GM18951 (cell line): ENCODE data around the gene MPV17.

Experiments used
- POLR2A ChIP-seq: IDR thresholded peaks from 4 replicates; pipeline ENCODE4 v1.6.1; 2011; ENCODE audit warnings: mild to moderate bottlenecking; ENCODE audit not compliant: insufficient read length, insufficient read depth; ENCODE audit errors: extremely low read depth
- in situ Hi-C: fragments of 300-500 bp; cut with MboI; formaldehyde crosslinking; loops from one replicate; pipeline ENCODE4 v1.12.0; 2022; ENCODE audit warnings: low sequenced_read_pairs, mixed read lengths, inconsistent platforms; ENCODE audit not compliant: unreplicated experiment

The MPV17 gene

GRCh38 chr2:27298391-27299080 lies 24.4 kb downstream of the MPV17 start:
- TF ChIP-seq POLR2A: no peak
- in situ Hi-C loops: no loop called here

GRCh38 chr2:27297195-27297594 lies 25.7 kb downstream of the MPV17 start:
- TF ChIP-seq POLR2A: no peak
- in situ Hi-C loops: no loop called here

GRCh38 chr2:27296481-27296880 lies 26.4 kb downstream of the MPV17 start:
- in situ Hi-C loops: no loop called here
- no peak for TF ChIP-seq POLR2A

- TF ChIP-seq POLR2A: no peak
- in situ Hi-C loops: no loop called here
Observed at GRCh38 chr2:27294928-27295327, 28.0 kb downstream of the MPV17 start.

- no peak for TF ChIP-seq POLR2A
- in situ Hi-C loops: no loop called here
Observed at GRCh38 chr2:27291865-27292264, 31.0 kb downstream of the MPV17 start.

- no peak for TF ChIP-seq POLR2A
- in situ Hi-C loops: no loop called here
Observed at GRCh38 chr2:27290549-27290948, 32.3 kb downstream of the MPV17 start.

GRCh38 chr2:27288610-27289009 lies 34.3 kb downstream of the MPV17 start:
- in situ Hi-C loops: loop anchor here (10.0 kb wide), 1 partner anchor 184 kb away; no protein-coding TSS in a partner anchor

GRCh38 chr2:27285481-27285880 lies 37.4 kb downstream of the MPV17 start:
- no peak for TF ChIP-seq POLR2A
- in situ Hi-C loops: loop anchor here (10.0 kb wide), 1 partner anchor 181 kb away; no protein-coding TSS in a partner anchor

More at GRCh38 chr2:27288610-27289009, 34.3 kb downstream of the MPV17 start:
- no peak for TF ChIP-seq POLR2A

GRCh38 chr2:27284996-27285395 lies 37.9 kb downstream of the MPV17 start:
- in situ Hi-C loops: loop anchor here (10.0 kb wide), 1 partner anchor 180 kb away; no protein-coding TSS in a partner anchor
- TF ChIP-seq POLR2A: no peak

- TF ChIP-seq POLR2A: no peak
Observed at GRCh38 chr2:27282892-27283291, 40.0 kb downstream of the MPV17 start.

GRCh38 chr2:27281855-27282559 lies 40.9 kb downstream of the MPV17 start, which contains the start of gene TRIM54:
TRIM54 (plus strand) TSS chr2:27282429; CDS start chr2:27282732, 303 bp downstream.
- no peak for TF ChIP-seq POLR2A
- in situ Hi-C loops: loop anchor here (10.0 kb wide), 1 partner anchor 177 kb away; no protein-coding TSS in a partner anchor

More at GRCh38 chr2:27282892-27283291, 40.0 kb downstream of the MPV17 start:
- in situ Hi-C loops: loop anchor here (10.0 kb wide), 1 partner anchor 178 kb away; no protein-coding TSS in a partner anchor

GRCh38 chr2:27281442-27281841 lies 41.5 kb downstream of the MPV17 start:
- TF ChIP-seq POLR2A: no peak
- in situ Hi-C loops: loop anchor here (10.0 kb wide), 1 partner anchor 177 kb away; no protein-coding TSS in a partner anchor

GRCh38 chr2:27280826-27281225 lies 42.1 kb downstream of the MPV17 start:
- in situ Hi-C loops: loop anchor here (10.0 kb wide), 1 partner anchor 176 kb away; no protein-coding TSS in a partner anchor
- TF ChIP-seq POLR2A: no peak
